ENCODE data around the gene SPOCK1.

SPOCK1 gene

GRCh38 chr5:137186759-137187461 is 312.2 kb downstream of the SPOCK1 start:
- DNase-seq, result no peak

DNA sequence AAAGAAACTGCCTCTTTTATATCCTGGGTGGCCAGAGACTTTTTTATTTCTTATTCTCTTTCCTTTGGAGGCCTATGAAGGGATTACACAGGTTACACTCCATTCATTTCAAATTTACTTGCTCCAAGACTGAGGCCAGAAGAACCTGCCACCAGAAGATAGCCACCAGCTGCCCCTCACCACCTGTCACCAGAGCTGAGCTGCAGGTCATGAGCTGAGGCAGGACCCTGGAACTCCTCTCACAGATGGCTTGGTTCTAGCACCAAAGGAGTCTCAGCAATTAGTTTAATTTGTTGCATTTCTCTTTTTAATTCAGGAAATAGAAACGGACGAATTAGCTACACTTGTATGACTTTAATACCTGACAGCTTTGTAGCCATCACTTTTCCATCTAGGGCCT is 313.9 kb downstream of the SPOCK1 start:
- DNase-seq, result no peak

DNA sequence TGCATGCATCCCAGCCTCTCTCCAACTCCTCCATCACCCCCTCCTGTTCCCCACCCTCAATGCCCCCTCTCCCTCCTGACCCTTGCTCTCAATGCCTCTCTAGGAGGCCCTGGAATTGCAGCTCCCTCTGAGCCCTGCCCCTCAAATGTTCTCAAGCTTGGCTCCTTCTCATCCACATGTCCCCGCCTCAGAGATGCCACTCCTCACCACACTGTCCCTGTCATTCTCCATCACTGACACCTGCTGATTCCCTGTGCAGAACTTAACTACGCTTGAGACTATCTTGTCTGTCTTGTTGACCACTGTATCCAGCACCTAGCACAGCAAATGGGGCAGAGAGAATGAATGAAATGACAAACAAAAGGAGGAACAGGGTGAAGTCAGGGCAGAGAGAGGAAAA is 314.4 kb downstream of the SPOCK1 start:
- DNase-seq, result no peak

GRCh38 chr5:137182576-137182975 is 316.6 kb downstream of the SPOCK1 start:
- no peak for DNase-seq

DNA sequence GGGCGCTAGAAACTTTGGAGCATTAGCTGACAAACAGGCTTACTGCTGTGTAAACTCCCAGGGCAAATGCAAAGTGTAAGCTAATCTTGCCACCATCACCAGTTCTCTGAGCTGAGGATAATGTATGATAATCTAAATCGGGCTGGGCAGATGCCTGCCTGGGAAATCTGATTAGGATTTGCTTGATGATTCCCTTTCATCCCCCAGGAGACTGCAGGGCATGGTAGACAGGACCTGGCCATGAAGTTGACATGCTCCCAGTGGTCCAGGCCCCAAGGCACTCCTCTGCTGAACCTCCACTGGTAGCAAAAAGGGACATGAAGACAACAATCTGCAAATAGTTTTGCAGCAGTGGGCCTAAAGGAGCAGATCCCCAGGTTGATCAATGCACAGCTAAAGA is 317.5 kb downstream of the SPOCK1 start:
- DNase-seq, result no peak

- no peak for DNase-seq
Measured at GRCh38 chr5:137179203-137179602, 319.9 kb downstream of the SPOCK1 start.

- DNase-seq, result no peak
Measured at GRCh38 chr5:137176609-137177008, 322.5 kb downstream of the SPOCK1 start.

DNA sequence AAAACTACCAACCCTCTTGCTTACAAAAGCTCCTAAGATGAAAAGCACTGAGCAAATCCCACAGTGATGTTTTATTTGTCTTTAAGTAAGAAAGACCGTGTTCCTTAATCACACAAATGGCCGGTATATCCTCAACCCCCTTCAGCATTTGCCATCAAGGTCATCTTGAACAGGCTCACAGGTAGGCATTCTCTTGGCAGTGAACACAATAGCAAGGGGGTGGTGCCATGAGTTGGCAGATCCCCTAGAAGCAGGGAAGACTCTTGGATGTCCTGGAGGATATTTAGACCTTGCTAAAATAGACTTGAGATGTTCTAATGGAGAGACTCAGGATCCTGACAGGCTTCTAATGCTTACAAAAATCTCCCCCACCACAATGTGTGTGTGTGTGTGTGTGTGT is 323.0 kb downstream of the SPOCK1 start:
- no peak for DNase-seq

GRCh38 chr5:137174196-137174595 is 324.9 kb downstream of the SPOCK1 start:
- DNase-seq, result no peak

- DNase-seq, result no peak
Measured at GRCh38 chr5:137172258-137172657, 326.9 kb downstream of the SPOCK1 start.

DNA sequence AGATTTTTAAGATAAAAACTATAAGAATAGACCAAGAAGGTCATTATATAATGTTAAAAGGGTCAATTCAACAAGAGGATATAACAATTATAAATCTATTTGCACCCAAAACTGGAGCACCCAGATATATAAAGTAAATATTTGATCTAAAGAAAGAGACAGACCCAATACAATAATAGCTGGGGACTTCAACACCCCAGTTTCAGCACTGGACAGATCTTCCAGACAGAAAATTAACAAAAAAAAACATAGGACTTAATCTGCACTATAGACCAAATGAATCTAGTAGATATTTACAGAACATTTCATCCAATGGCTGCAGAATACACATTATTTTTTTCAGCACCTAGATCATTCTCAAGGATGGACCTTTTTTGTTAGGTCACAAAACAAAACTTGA is 331.9 kb downstream of the SPOCK1 start:
- DNase-seq, result no peak

GRCh38 chr5:137164961-137165360 is 334.2 kb downstream of the SPOCK1 start:
- DNase-seq, result no peak

- DNase-seq, result no peak
Measured at GRCh38 chr5:137164536-137164935, 334.6 kb downstream of the SPOCK1 start.

DNA sequence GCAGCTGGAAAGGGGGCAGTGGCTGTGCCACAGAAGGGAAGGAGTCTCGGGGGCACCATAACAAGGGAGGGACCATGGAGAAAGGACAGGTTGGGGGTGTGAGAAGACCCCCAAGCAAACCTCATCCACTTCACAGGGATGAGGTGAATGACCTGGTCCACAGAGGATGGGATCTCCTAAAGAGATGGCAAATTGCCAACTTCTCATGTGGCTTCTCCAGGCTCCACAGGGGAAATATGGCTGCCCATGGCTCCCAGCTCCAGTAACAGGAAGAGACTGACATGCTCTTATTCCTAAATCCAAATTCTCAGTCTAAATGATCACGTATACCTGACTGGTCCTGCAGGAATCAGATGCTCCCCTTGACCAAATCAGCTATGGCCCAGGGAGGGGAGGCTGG is 340.4 kb downstream of the SPOCK1 start:
- DNase-seq, result no peak

DNA sequence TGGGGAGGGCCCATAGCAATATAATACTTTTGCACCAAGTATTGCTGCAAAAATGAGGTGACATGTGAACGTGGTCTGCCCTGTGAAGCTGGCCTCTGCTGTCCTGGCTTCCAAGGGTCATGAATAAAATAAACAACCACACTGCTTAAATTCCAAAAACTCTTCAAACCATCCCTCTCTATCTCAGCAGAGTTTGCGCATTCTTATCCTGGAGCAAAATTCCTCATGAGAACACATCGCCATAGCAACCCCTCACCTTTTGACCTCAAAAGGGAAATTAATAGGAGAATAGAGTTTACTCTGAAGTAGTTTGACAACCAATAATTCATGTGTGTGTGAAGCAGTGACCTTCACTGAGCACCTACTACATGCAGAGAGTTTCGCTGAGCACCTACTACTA is 342.9 kb downstream of the SPOCK1 start:
- no peak for DNase-seq

DNA sequence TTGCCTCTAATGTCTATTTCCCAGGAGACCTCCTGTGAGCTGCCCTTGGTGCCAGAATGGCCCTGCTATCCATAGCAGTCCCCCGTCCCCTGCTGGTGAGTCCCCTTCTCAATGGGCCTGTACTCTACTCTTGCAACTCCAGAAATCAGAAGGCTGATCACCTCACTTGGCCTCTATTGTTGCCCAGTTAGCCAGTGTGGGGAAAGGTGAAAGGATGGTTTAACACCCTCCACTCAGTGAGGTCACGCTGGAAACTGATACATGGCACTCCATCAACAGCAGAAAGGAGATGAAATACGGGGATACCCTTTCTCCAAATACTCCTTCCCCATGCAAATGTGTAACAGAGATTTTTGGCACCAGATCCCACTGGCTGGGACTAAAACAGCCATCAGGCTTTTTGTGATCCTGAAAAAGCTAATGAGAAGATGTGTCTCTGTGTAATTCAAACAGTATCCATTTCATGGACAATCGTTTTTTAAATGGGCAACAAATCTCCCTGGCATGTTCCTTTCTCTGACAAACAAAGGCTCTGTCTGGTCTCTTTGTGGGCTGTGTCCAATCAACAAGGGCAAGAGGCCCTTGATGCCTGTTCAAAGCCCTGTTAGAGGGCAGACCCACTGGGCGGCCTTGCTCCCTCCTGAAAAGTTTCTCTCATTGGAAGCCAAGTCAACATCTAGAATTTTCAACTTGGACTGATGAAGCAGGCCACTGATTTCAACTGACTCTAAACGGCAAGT is 343.7 kb downstream of the SPOCK1 start:
- no peak for DNase-seq

DNA sequence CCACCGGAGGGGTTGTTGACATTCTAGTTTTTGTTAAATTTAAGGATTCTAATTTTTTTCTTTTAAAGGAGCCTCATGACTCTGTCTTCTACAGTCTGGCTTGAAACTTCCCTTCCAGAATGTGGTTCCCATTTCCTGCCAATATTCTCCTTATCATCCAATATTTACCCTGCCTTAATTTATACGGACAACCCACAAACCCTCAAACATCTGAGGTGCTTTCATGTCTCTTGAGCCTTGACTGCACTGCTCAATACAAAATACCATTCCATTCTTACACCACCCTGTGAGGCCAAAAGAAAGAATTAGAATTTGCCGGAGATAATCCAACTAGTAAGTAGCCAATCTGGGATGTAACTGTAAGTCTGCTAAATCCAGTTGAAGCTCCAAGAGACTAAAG is 346.5 kb downstream of the SPOCK1 start:
- no peak for DNase-seq

DNA sequence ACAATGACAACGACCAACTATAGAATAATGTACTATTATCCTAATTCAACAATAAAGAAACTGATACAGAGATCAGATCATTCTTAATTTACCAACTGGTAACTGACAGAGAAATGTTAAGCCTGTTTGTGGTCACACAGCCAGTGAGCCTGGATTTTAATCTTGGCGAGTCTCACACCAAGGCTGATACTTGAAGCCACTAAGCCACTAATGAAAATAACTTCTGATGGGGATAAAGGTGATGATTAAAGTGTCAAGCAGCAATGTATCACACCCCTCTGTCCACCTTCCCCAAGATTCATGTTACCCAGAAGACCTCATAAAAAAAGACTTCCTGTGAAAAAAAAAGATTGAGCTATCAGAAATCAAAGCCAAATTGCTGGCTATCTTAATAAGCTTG is 350.5 kb downstream of the SPOCK1 start:
- no peak for DNase-seq

DNA sequence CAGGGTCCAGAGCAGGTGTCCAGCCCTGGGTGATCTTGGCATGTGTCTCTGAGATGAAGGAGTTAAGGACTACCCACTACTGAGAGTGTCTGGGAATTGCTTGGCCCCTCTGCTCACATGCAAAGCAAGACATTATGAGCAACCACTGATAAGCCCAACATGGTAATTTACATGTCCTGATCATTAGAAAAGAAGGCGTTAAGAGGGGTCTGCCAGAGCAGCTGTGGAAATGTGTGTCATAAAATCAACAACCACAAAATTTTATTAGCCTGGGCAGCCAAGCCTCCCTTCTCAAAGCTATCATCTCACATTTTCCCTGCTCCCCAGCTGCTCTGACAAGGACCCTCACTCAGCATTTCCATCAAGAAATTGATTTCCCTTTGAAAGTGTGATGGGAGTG is 351.0 kb downstream of the SPOCK1 start:
- no peak for DNase-seq

- DNase-seq, result no peak
Measured at GRCh38 chr5:137147346-137147745, 351.8 kb downstream of the SPOCK1 start.

DNA sequence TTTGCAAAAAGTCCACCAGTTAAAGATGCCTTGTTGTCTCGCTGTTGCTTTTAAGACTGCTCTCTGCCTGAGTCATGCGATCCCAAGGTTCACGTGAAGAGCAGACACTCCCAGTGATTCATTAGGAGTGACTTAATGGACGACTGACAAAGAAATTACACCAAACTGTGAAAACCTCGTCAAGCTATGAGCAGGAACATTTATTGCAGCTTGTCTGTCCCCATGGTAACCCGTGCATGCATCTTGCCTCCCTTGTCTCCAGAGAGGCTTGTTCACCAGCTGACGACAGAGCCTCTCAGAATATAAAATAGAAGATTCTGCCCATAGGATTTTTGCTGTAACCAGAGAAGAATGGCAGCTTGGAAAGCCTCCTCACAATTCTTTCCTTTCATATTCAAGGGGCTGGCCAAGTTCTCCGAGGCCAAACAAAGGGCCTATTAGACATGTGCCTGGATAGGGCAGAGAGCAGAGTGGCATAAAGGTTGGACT is 352.7 kb downstream of the SPOCK1 start:
- DNase-seq, result no peak

DNA sequence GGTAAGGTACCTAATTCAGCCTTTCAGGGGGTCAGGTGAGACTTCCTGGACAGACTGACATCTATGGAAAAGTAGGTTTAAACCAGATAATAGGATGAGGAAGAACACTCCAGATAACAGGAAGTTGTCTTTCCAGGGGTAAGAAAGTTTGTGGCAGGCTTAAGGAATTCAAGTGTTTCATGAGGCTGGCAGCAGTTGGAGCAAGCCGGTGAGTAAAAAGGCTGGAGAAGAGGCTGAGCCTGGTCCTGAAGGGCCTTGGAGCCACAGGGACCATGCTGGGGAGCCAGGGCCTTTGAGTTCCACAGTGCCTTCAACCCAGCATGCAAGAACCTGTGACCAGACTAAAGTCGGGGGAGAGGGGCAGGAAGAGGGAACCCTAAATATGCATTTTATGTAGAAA is 353.4 kb downstream of the SPOCK1 start:
- DNase-seq, result no peak

- DNase-seq, result no peak
Measured at GRCh38 chr5:137144656-137145055, 354.5 kb downstream of the SPOCK1 start.

DNA sequence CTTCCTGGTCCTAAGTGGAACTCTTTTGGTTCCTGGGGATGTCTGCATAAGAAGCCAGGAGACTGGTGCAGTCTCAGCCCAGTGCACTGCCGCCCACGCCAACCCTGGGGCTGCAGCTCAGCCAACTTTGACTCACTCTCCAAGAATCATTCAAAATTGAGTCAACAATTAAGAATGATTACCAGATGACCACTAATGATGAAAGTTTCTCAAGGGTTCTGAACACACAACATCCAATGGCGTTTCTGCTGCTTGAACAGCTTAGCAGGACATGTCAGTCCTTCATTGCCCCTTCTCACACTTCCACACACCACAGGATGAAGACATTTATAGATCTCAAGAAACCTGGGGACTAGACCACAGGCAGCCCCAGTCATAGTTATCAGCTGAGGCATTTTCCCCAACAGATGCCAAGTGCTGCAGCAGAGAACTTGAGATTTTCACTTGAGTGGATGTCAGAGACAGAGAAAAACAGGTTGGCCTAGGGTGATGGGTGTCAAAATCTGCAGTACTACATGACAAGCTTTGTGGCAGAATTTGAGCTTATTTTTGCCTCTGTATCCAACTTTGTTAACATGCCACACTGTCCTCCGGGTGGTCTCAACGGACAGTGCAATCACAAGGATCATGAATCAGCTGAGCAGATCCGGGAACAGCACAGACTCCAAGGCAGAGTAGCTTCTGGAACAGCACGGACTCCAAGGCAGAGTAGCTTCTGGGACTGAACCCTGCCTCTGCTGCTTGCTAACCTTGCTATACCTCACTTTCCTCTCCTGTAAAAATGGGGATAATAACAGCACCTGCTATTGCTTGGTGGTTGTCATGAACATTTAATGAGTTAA is 356.1 kb downstream of the SPOCK1 start:
- no peak for DNase-seq
